ENCODE measurements around the gene MS4A3.

The MS4A3 gene, protein sequence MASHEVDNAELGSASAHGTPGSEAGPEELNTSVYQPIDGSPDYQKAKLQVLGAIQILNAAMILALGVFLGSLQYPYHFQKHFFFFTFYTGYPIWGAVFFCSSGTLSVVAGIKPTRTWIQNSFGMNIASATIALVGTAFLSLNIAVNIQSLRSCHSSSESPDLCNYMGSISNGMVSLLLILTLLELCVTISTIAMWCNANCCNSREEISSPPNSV

DNA sequence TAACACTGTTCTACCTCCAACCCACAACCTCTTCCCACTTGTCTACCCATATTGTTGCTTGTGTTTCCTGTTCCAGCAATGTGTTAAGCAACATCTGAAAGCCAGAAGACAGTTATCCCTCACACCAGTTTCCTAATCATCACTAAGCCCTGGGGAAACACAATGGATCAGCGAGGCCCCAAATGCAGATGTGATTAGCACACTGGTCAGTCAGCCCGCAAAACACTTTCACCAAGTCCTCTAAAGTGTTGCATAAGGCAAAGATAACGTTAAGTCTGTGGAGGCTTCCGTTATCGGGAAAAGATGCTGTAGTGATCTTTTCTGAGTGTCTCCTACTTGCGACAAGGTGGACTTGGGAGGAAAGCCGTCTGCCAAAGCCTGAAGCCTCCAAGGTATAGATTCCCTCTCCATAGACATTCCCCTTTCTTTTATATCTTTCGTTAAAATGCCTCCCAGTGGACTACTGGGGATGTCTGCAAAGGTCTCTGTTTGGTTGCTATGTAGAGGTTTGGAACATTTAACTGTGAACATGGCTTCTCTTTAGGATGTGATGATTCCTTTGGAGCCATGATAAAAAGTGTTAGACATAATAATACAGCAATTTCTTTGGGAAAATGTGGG lies at the start of gene MS4A3:
Gene MS4A3, plus strand, starts transcription at position 317 of the 621 bp plus-strand sequence. CDS start 4,496 bp downstream, outside the sequence.
- no peak within 1 kb of the TSS for H3K4me3 ChIP-seq (ENCODE audit: low read depth, low read length)
- ChIA-PET POLR2A (no interaction called here), CTCF (no interaction called here)
- H3K9me3 ChIP-seq (ENCODE audit: control insufficient read depth, insufficient read depth, low read depth, low read length) = no peaks in the 10 kb centered on the region
- no peaks in the 10 kb centered on the region for H3K4me1 ChIP-seq (ENCODE audit: control insufficient read depth, insufficient read depth, low read length)
- no peaks in the 10 kb centered on the region for H3K36me3 ChIP-seq (ENCODE audit: control insufficient read depth in 2 of 2, insufficient read depth in 1 of 2, low read length in 2 of 2)
- no peak within 1 kb of the TSS for H3K27ac ChIP-seq (ENCODE audit: extremely low read depth, low read depth, low read length)
- TF ChIP-seq ZNF555 (tag by site-specific recombination; conservative IDR thresholded peaks at IDR 0.05) (no peak), ZNF184 (tag by site-specific recombination; IDR thresholded peaks at IDR 0.05) (no peak), ZNF658 (tag by site-specific recombination; IDR thresholded peaks at IDR 0.05) (no peak), ZNF221 (tag by site-specific recombination; IDR thresholded peaks at IDR 0.05; ENCODE audit: borderline replicate concordance) (no peak), ZNF248 (tag by site-specific recombination; IDR thresholded peaks at IDR 0.05) (no peak), ZSCAN23 (tag by site-specific recombination; IDR thresholded peaks at IDR 0.05) (no peak), MEIS1 (CRISPR knock-in tag; IDR thresholded peaks at IDR 0.05; ENCODE audit: borderline replicate concordance) (no peak), ZNF473 (tag by site-specific recombination; IDR thresholded peaks at IDR 0.05) (no peak), ZNF530 (tag by site-specific recombination; IDR thresholded peaks at IDR 0.05; ENCODE audit: low read depth) (no peak), ZBTB17 (tag by site-specific recombination; IDR thresholded peaks at IDR 0.05) (no peak)
- TF ChIP-seq, protein P1, sequence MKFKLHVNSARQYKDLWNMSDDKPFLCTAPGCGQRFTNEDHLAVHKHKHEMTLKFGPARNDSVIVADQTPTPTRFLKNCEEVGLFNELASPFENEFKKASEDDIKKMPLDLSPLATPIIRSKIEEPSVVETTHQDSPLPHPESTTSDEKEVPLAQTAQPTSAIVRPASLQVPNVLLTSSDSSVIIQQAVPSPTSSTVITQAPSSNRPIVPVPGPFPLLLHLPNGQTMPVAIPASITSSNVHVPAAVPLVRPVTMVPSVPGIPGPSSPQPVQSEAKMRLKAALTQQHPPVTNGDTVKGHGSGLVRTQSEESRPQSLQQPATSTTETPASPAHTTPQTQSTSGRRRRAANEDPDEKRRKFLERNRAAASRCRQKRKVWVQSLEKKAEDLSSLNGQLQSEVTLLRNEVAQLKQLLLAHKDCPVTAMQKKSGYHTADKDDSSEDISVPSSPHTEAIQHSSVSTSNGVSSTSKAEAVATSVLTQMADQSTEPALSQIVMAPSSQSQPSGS (tag by site-specific recombination; IDR thresholded peaks at IDR 0.05; ENCODE audit: low read depth) = no peak
- TF ChIP-seq, protein P2, sequence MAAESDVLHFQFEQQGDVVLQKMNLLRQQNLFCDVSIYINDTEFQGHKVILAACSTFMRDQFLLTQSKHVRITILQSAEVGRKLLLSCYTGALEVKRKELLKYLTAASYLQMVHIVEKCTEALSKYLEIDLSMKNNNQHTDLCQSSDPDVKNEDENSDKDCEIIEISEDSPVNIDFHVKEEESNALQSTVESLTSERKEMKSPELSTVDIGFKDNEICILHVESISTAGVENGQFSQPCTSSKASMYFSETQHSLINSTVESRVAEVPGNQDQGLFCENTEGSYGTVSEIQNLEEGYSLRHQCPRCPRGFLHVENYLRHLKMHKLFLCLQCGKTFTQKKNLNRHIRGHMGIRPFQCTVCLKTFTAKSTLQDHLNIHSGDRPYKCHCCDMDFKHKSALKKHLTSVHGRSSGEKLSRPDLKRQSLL (tag by site-specific recombination; IDR thresholded peaks at IDR 0.05) = no peak
- TF ChIP-seq, protein P3, sequence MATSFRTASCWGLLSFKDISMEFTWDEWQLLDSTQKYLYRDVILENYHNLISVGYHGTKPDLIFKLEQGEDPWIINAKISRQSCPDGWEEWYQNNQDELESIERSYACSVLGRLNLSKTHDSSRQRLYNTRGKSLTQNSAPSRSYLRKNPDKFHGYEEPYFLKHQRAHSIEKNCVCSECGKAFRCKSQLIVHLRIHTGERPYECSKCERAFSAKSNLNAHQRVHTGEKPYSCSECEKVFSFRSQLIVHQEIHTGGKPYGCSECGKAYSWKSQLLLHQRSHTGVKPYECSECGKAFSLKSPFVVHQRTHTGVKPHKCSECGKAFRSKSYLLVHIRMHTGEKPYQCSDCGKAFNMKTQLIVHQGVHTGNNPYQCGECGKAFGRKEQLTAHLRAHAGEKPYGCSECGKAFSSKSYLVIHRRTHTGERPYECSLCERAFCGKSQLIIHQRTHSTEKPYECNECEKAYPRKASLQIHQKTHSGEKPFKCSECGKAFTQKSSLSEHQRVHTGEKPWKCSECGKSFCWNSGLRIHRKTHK (tag by site-specific recombination; IDR thresholded peaks at IDR 0.05) = no peak
- TF ChIP-seq, protein P4, sequence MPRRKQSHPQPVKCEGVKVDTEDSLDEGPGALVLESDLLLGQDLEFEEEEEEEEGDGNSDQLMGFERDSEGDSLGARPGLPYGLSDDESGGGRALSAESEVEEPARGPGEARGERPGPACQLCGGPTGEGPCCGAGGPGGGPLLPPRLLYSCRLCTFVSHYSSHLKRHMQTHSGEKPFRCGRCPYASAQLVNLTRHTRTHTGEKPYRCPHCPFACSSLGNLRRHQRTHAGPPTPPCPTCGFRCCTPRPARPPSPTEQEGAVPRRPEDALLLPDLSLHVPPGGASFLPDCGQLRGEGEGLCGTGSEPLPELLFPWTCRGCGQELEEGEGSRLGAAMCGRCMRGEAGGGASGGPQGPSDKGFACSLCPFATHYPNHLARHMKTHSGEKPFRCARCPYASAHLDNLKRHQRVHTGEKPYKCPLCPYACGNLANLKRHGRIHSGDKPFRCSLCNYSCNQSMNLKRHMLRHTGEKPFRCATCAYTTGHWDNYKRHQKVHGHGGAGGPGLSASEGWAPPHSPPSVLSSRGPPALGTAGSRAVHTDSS (tag by site-specific recombination; IDR thresholded peaks at IDR 0.05) = no peak

DNA sequence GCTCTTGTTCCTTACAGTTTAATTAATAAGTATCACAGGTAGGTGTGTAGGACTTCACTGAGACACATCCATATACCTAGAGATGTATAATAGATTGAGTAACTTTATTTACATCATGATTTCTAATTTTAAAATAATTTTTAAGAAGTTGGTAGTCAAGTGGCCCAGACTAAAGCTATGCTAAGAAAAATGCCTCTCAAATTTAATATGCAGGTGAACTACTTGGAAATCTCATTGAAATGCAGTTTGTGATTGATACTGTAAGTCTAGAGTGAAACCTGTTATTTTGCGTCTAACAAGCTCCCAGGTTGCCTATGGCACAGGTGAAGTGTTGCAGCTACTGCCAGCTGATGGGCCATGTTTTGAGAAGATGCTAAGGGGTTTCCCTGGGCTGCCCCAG lies 39.6 kb upstream of the MS4A3 start, which contains the start of gene OOSP4B:
Gene OOSP4B, plus strand, starts transcription at position 301 of the 400 bp plus-strand sequence.
- CTCF ChIA-PET = no interaction called here
- H3K36me3 ChIP-seq (ENCODE audit: control insufficient read depth in 2 of 2, insufficient read depth in 1 of 2, low read length in 2 of 2) = no peaks in the 10 kb centered on the region
- no peak within 1 kb of the TSS for H3K4me3 ChIP-seq (ENCODE audit: low read depth, low read length)
- POLR2A ChIA-PET = no interaction called here
- no peaks in the 10 kb centered on the region for H3K4me1 ChIP-seq (ENCODE audit: control insufficient read depth, insufficient read depth, low read length)
- H3K27ac ChIP-seq (ENCODE audit: extremely low read depth, low read depth, low read length) = no peak within 1 kb of the TSS
- no peaks in the 10 kb centered on the region for H3K9me3 ChIP-seq (ENCODE audit: control insufficient read depth, insufficient read depth, low read depth, low read length)
- TF ChIP-seq ZNF76 (tag by site-specific recombination; IDR thresholded peaks at IDR 0.05; ENCODE audit: borderline replicate concordance, low read depth) (no peak), ZNF302 (tag by site-specific recombination; IDR thresholded peaks at IDR 0.05; ENCODE audit: low read depth) (no peak), ZNF473 (tag by site-specific recombination; IDR thresholded peaks at IDR 0.05) (no peak), ZNF521 (tag by site-specific recombination; IDR thresholded peaks at IDR 0.05) (no peak), ZBTB48 (tag by site-specific recombination; IDR thresholded peaks at IDR 0.05) (no peak), ZNF2 (tag by site-specific recombination; IDR thresholded peaks at IDR 0.05) (no peak), ZBTB8A (tag by site-specific recombination; IDR thresholded peaks at IDR 0.05) (no peak), ZNF211 (tag by site-specific recombination; IDR thresholded peaks at IDR 0.05; ENCODE audit: low read depth) (no peak), ZNF843 (tag by site-specific recombination; IDR thresholded peaks at IDR 0.05) (no peak), ZNF214 (tag by site-specific recombination; IDR thresholded peaks at IDR 0.05; ENCODE audit: borderline replicate concordance) (no peak), ZNF239 (tag by site-specific recombination; IDR thresholded peaks at IDR 0.05) (no peak), ZNF658 (tag by site-specific recombination; IDR thresholded peaks at IDR 0.05) (no peak), ZNF776 (tag by site-specific recombination; IDR thresholded peaks at IDR 0.05; ENCODE audit: borderline replicate concordance) (no peak)
- TF ChIP-seq, protein P5, sequence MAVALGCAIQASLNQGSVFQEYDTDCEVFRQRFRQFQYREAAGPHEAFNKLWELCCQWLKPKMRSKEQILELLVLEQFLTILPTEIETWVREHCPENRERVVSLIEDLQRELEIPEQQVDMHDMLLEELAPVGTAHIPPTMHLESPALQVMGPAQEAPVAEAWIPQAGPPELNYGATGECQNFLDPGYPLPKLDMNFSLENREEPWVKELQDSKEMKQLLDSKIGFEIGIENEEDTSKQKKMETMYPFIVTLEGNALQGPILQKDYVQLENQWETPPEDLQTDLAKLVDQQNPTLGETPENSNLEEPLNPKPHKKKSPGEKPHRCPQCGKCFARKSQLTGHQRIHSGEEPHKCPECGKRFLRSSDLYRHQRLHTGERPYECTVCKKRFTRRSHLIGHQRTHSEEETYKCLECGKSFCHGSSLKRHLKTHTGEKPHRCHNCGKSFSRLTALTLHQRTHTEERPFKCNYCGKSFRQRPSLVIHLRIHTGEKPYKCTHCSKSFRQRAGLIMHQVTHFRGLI (tag by site-specific recombination; IDR thresholded peaks at IDR 0.05) = no peak
